ENCODE measurements around the gene ALPI.
"Not testable (repeated sequence)": the region's sequence is repeated elsewhere in the genome, so short reads cannot be mapped to it uniquely, and the experiment has no call there.

DNA sequence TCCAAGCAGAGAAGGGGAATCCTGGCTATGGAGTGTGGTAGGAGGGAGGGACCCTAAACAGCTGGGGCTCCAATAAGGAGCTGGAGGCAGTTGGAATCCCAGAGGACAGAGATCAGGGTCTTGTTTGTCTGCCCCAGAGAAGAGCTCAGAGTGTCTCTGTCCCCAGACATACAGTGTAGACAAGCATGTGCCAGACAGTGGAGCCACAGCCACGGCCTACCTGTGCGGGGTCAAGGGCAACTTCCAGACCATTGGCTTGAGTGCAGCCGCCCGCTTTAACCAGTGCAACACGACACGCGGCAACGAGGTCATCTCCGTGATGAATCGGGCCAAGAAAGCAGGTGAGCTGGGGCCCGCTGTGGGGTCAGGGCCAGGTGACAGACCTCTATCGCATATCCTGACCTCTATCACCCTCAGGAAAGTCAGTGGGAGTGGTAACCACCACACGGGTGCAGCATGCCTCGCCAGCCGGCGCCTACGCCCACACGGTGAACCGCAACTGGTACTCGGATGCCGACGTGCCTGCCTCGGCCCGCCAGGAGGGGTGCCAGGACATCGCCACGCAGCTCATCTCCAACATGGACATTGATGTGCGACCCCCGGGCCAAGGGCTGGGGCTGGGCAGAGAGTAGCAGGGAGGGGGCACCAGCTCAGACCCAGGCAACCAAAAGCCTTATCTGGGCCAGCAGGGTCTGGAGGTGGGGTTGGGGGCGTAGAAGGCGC, 48.4 kb upstream of the ALPI start:
- TF ChIP-seq, protein P1, sequence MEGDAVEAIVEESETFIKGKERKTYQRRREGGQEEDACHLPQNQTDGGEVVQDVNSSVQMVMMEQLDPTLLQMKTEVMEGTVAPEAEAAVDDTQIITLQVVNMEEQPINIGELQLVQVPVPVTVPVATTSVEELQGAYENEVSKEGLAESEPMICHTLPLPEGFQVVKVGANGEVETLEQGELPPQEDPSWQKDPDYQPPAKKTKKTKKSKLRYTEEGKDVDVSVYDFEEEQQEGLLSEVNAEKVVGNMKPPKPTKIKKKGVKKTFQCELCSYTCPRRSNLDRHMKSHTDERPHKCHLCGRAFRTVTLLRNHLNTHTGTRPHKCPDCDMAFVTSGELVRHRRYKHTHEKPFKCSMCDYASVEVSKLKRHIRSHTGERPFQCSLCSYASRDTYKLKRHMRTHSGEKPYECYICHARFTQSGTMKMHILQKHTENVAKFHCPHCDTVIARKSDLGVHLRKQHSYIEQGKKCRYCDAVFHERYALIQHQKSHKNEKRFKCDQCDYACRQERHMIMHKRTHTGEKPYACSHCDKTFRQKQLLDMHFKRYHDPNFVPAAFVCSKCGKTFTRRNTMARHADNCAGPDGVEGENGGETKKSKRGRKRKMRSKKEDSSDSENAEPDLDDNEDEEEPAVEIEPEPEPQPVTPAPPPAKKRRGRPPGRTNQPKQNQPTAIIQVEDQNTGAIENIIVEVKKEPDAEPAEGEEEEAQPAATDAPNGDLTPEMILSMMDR (IDR thresholded peaks at IDR 0.05; ENCODE audit: borderline replicate concordance, extremely low read depth, low read length, poor library complexity, severe bottlenecking) = not testable (repeated sequence)
- TF ChIP-seq EZH2 (IDR thresholded peaks at IDR 0.05; ENCODE audit: borderline replicate concordance, low read depth, low read length, severe bottlenecking) = not testable (repeated sequence)

Measured in DND-41 (cell line).